WERI-Rb-1 (cell line): ENCODE measurements around the gene WDR77.

Source experiments
- DNase-seq: peaks from one replicate; pipeline ENCODE4 v3.0.0-alpha.2; 2020
- H3K27ac ChIP-seq: fragments of 250-450 bp; sonication (Bioruptor Pico); 2 replicates; pipeline ENCODE4 v1.5.1; 2020; ENCODE audit warnings: mild to moderate bottlenecking, moderate library complexity
- H3K27me3 ChIP-seq: fragments of 250-450 bp; sonication (Bioruptor Pico); 2 replicates; pipeline ENCODE4 v1.5.1; 2021; ENCODE audit warnings: mild to moderate bottlenecking, low read depth, moderate library complexity; ENCODE audit not compliant: insufficient read depth, severe bottlenecking
- H3K36me3 ChIP-seq: fragments of 250-450 bp; sonication (Bioruptor Pico); 2 replicates; pipeline ENCODE4 v1.5.1; 2020; ENCODE audit warnings: mild to moderate bottlenecking, moderate library complexity
- H3K4me3 ChIP-seq: 2 replicates; pipeline ENCODE4 v1.5.1; 2011; ENCODE audit warnings: low read depth, mild to moderate bottlenecking, control low read depth, low read length
- H3K9me3 ChIP-seq: fragments of 250-450 bp; sonication (Bioruptor Pico); 2 replicates; pipeline ENCODE4 v1.5.1; 2021; ENCODE audit warnings: mild to moderate bottlenecking, moderate library complexity; ENCODE audit not compliant: severe bottlenecking
- TF ChIP-seq, protein P1 (sequence below): IDR thresholded peaks from 2 replicates; pipeline ENCODE4 v1.5.1; 2011; ENCODE audit warnings: low read depth, mild to moderate bottlenecking, control low read depth, inconsistent platforms, low read length

WDR77 gene

DNA sequence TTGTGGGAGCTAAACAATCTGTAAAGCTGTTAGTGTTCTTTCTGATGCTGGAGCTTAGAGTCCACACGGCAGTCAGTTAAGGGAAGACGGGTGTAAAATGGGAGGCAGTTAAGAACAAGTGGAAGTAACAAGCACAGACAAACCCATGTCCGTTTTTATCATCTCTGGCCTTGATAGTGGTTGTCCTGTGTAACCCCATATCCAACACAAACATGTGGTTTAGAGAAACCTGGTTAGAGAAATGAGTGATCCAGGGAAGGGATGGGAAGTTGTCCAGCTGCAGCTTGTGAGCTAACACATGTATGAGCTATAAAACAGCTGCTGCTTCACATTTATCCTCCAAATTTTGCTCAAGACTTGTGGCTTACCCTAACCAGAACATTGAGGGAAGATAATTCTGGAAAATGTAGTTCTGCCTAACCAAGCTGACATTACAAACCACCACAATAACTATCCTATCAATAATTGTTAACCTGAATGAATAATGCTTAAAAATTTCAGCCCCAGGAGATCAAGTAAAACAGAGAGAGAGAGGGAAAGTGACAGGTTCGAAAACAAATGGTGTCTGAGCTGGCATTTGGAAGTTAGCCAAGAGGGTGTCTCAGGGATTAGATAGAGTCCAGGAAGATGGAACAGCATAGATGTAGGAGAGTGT, 14.1 kb upstream of the WDR77 start:
- DNase-seq, result no peak
- TF ChIP-seq, protein P1, sequence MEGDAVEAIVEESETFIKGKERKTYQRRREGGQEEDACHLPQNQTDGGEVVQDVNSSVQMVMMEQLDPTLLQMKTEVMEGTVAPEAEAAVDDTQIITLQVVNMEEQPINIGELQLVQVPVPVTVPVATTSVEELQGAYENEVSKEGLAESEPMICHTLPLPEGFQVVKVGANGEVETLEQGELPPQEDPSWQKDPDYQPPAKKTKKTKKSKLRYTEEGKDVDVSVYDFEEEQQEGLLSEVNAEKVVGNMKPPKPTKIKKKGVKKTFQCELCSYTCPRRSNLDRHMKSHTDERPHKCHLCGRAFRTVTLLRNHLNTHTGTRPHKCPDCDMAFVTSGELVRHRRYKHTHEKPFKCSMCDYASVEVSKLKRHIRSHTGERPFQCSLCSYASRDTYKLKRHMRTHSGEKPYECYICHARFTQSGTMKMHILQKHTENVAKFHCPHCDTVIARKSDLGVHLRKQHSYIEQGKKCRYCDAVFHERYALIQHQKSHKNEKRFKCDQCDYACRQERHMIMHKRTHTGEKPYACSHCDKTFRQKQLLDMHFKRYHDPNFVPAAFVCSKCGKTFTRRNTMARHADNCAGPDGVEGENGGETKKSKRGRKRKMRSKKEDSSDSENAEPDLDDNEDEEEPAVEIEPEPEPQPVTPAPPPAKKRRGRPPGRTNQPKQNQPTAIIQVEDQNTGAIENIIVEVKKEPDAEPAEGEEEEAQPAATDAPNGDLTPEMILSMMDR, result no peak
- Histone ChIP-seq H3K4me3 (no peak overlapping the region), H3K27ac (no peak overlapping the region), H3K36me3 (peaks cover 34% of the 10 kb centered on the region), H3K9me3 (no peaks in the 10 kb centered on the region), H3K27me3 (no peaks in the 10 kb centered on the region)

DNA sequence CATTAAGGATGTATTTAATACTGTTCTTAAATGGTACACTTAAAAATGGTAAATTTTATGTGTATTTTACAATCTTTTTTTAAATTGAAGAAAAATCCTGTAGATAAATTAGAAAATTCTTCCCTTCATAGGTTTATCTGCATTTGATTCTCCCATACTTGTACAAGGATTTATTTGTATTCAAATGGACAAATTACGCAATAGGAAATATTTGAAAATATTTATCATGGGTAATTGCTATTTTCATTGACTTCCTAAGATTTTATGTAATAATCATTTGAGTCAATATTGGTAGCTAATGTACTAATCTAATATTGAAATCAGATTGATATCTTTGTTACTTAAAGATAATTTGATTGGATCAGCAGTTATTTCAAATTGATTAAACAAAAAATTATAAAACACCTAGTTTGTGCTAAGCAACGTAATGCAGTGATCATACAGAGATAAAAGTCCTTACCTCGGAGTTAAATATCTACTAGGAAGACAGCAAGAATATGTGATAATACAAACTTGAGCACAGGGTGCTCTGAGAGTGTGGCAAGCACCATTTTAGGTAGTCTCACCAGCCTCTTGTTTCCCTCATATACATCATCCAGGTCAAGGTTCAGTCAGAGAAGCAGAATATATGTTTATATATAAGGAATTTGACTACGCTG, 13.4 kb upstream of the WDR77 start:
- no peaks in the 10 kb centered on the region for H3K27me3 ChIP-seq
- TF ChIP-seq, protein P1, result no peak
- no peak for DNase-seq
- no peak overlapping the region for H3K27ac ChIP-seq
- peaks cover 41% of the 10 kb centered on the region for H3K36me3 ChIP-seq
- no peaks in the 10 kb centered on the region for H3K9me3 ChIP-seq
- H3K4me3 ChIP-seq, result no peak overlapping the region

GRCh38 chr1:111461765-111462164, 12.7 kb upstream of the WDR77 start:
- no peaks in the 10 kb centered on the region for H3K9me3 ChIP-seq
- no peak overlapping the region for H3K4me3 ChIP-seq
- DNase-seq, result no peak
- TF ChIP-seq, protein P1, result no peak
- H3K27me3 ChIP-seq, result no peaks in the 10 kb centered on the region
- no peak overlapping the region for H3K27ac ChIP-seq
- H3K36me3 ChIP-seq, result peaks cover 48% of the 10 kb centered on the region

- H3K36me3 ChIP-seq, result peaks cover 68% of the 10 kb centered on the region
- DNase-seq, result no peak
- H3K27ac ChIP-seq, result no peak overlapping the region
- no peaks in the 10 kb centered on the region for H3K9me3 ChIP-seq
- no peak overlapping the region for H3K4me3 ChIP-seq
- TF ChIP-seq, protein P1, result no peak
- no peaks in the 10 kb centered on the region for H3K27me3 ChIP-seq
Measured at GRCh38 chr1:111455642-111456031, 6.6 kb upstream of the WDR77 start.

DNA sequence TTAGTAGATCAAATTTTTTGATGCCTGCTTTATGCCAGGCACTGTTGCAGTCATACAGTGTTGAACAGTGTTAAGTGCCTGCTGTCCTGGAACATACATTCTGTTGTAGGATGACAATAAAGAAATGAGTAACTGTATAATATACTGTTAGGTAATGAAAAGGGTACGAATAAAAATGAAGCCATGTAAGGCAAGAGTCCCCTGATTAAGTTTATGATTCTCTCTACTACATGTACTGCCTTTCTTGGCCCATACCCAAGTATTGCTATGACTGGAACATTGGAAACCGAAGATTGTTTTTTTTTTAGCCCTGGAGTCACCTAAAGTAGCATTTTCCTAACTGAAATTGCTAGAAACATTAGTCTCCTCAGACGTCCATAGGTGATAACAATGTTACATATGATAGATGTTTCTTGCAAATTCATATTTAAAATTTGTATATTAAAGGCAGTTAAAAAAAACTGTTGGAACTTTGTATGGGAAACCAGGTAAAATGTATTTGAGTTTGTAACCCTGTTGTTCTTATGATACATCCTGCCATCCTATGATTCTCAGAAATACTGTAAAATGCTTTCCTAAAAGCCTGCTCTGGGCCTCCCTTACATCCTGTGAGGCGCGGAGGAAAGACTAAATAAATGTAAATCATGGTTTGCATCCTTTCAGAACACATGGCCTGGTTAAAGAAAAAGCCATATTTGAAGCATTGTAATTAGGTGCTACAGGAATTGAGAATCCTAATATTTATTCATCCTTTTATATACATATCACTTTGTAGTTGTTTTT, 6.0 kb upstream of the WDR77 start:
- no peaks in the 10 kb centered on the region for H3K9me3 ChIP-seq
- TF ChIP-seq, protein P1, result no peak
- no peak overlapping the region for H3K27ac ChIP-seq
- no peak for DNase-seq
- no peak overlapping the region for H3K4me3 ChIP-seq
- H3K27me3 ChIP-seq, result no peaks in the 10 kb centered on the region
- peaks cover 67% of the 10 kb centered on the region for H3K36me3 ChIP-seq
